ENCODE measurements around the gene ARFGEF3.

Gene ARFGEF3

DNA sequence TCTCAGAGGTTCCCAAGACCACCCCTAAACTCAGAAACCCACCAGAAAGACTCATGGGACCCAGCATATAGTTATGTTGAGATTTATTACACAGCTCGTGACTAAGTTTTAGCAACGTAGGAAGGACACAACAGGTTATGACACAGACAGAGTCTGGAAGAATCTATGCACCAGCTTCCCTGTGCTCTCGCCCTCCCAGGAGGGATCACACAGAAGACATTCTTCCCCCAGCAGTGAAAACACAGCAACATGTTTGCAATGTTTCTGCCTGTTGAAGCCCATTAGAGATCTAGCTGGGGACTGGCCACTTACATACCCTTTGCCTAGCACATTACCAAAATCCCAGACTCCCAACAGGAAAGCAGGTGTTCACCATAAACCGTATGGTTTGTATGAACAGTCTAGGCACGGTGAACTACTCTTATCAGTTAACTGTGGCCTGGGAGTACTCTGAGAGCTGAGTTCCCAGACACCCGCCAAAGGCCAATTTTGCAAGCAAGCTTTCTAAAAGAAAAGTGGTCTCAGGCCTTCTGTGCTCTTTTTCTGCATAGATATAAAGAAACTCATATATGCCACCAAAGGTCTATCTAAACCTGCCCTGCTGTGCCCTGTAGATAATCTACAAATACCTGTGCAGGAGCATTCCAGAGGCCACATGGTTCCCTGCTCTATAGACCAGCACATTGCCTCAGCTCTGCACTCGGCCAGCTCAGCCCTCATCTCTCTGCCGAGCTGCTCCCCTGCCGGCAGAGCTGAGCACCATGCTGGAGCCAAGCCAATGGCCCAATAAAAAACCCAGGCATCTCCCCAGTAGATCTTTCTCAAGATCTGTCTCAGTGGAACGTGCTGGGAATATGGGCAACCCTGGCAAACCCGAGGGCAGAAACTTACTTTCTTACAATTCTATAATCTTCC is 146.3 kb downstream of the ARFGEF3 start:
- DNase-seq (ENCODE audit: insufficient read length, low spot score) (no peak), FAIRE-seq (no peak)
- TF ChIP-seq, protein P1, sequence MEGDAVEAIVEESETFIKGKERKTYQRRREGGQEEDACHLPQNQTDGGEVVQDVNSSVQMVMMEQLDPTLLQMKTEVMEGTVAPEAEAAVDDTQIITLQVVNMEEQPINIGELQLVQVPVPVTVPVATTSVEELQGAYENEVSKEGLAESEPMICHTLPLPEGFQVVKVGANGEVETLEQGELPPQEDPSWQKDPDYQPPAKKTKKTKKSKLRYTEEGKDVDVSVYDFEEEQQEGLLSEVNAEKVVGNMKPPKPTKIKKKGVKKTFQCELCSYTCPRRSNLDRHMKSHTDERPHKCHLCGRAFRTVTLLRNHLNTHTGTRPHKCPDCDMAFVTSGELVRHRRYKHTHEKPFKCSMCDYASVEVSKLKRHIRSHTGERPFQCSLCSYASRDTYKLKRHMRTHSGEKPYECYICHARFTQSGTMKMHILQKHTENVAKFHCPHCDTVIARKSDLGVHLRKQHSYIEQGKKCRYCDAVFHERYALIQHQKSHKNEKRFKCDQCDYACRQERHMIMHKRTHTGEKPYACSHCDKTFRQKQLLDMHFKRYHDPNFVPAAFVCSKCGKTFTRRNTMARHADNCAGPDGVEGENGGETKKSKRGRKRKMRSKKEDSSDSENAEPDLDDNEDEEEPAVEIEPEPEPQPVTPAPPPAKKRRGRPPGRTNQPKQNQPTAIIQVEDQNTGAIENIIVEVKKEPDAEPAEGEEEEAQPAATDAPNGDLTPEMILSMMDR (IDR thresholded peaks at IDR 0.05; ENCODE audit: insufficient read depth, missing control alignments): no peak

DNA sequence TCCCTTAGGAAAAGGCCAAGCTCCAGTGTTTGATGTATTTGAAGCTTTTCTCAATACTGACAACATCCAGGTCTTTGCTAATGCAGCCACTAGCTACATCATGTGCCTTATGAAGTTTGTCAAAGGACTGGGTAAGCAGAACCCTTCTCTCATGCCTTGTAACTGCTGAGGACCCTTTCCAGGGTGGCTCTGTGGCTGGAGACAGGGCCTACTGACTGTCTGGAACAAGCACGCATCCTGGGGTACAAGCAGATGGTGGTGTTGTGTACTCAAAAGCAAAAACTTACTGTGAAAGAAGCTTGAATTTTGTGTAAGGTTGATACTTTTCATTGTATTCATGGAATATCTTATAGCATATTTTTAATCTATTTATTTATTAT is 147.0 kb downstream of the ARFGEF3 start:
- FAIRE-seq (no peak), DNase-seq (ENCODE audit: insufficient read length, low spot score) (no peak)
- TF ChIP-seq, protein P1 (IDR thresholded peaks at IDR 0.05; ENCODE audit: insufficient read depth, missing control alignments): no peak

DNA sequence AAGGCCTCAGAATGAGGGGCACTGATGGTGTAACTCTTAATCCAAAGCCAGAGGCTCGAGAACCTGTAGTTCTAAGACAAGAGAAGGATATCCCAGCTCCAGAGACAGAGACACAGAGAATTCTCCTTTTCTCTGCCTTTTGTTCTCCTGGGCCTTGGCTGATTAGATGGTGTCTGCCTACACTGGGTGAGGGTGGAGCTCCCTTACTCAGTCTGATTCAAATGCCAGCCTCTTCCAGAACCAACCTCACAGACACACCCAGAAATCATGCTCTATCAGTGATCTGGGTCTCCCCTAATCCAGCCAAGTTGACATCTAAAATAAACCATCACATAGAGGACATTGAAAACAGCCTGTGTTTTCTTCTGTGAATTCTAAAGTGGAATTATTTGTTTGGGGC is 148.0 kb downstream of the ARFGEF3 start:
- FAIRE-seq (no peak), DNase-seq (ENCODE audit: insufficient read length, low spot score) (no peak)
- TF ChIP-seq, protein P1 (IDR thresholded peaks at IDR 0.05; ENCODE audit: insufficient read depth, missing control alignments): no peak

DNA sequence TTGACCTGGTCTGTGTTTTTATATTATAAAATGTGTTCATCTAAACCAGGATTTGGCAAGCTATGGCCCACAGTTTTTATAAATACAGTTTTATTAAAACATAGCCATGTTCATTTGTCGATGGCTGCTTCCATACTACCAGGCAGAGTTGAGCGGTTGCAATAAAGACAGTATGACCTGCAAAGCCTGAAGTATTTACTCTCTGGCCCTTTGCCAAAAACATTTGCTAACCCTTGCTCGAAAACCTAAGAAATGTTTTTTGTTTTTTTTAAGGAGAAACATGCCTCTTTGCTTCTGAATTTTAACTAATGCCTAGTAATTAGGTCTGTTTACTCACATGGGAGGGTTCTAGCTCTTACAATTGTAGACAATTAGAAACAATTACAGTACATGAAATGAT is 148.6 kb downstream of the ARFGEF3 start:
- no peak for DNase-seq (ENCODE audit: insufficient read length, low spot score)
- FAIRE-seq: no peak
- TF ChIP-seq, protein P1 (IDR thresholded peaks at IDR 0.05; ENCODE audit: insufficient read depth, missing control alignments): no peak

DNA sequence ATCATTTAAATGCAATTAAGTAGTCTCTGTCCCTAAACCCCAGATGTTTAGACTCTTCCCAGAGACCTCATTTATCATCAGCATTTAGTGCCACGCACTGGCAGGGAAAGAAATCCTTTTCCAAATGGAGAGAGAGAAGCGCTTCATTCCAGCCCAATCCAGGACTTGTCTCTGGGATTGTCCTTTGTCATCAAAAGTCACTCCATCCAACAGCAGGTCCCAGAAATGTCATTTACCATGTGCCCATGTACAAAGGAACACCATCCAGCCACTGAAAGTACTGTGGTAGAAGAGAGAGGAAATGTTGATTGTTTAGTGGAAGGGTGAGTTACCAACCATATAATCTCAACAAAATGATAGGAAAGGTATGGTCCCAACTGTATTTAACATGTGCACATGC is 149.1 kb downstream of the ARFGEF3 start:
- DNase-seq (ENCODE audit: insufficient read length, low spot score): no peak

DNA sequence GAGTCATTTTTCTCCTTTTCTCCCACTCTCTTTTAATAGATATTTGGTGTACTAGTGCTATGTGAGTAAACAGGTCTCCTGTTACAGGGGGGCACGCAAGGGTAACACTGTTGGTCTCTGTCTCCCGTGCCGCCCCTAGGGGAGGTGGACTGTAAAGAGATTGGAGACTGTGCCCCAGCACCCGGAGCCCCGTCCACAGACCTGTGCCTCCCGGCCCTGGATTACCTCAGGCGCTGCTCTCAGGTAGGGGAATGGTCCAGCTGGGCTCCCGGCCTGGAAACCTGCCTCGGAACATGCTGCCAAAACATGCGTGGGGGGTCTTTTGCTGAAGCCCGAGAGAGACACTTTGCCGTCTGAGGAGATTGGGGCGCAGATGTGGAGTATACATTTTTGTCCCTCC is 149.5 kb downstream of the ARFGEF3 start:
- FAIRE-seq (no peak), DNase-seq (ENCODE audit: insufficient read length, low spot score) (no peak)
- TF ChIP-seq, protein P1 (IDR thresholded peaks at IDR 0.05; ENCODE audit: insufficient read depth, missing control alignments): no peak

More for the DNA sequence above, 149.1 kb downstream of the ARFGEF3 start:
- no peak for FAIRE-seq
- TF ChIP-seq, protein P1 (IDR thresholded peaks at IDR 0.05; ENCODE audit: insufficient read depth, missing control alignments): no peak

DNA sequence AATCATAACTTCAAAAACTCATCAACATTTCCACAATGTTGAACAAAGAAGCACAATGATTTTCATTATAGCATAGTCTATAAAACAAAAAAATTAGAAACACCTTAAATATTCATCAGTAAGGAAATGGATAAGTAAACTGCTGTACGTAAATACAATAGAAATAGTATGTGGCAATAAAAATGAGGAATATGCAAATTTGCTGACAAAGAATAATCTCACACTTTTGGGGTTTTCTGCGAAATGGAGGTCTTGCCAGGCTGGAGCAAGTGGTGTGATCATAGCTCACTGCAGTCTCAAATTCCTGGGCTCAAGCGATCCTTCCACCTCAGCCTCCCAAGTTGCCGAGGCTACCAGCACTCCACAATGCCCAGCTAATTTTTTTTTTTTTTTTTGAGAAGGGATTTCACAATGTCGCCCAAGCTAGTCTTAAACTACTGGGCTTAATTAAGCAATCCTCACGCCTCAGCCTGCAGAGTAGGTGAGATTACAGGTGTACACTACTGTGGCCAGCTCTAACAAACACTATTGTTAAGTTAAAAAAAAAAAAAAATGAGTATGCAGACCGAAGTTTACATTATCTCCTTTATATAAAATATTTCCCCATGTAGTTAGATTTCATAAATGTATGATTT is 157.1 kb downstream of the ARFGEF3 start:
- DNase-seq (ENCODE audit: insufficient read length, low spot score) (no peak), FAIRE-seq (no peak)
- TF ChIP-seq, protein P1 (IDR thresholded peaks at IDR 0.05; ENCODE audit: insufficient read depth, missing control alignments): no peak

Measured in D721Med (cell line).